HG03139 (cell line): ENCODE results near the gene MDM2.
A peak's percentile ranks its signal among the peaks of the same experiment; 100 is the strongest.

ENCODE experiments used
- ATAC-seq: cut with Tn5 transposase; IDR thresholded peaks from one replicate; pipeline ENCODE4 v1.9.1; 2021; ENCODE audit not compliant: unreplicated experiment

MDM2 gene

DNA sequence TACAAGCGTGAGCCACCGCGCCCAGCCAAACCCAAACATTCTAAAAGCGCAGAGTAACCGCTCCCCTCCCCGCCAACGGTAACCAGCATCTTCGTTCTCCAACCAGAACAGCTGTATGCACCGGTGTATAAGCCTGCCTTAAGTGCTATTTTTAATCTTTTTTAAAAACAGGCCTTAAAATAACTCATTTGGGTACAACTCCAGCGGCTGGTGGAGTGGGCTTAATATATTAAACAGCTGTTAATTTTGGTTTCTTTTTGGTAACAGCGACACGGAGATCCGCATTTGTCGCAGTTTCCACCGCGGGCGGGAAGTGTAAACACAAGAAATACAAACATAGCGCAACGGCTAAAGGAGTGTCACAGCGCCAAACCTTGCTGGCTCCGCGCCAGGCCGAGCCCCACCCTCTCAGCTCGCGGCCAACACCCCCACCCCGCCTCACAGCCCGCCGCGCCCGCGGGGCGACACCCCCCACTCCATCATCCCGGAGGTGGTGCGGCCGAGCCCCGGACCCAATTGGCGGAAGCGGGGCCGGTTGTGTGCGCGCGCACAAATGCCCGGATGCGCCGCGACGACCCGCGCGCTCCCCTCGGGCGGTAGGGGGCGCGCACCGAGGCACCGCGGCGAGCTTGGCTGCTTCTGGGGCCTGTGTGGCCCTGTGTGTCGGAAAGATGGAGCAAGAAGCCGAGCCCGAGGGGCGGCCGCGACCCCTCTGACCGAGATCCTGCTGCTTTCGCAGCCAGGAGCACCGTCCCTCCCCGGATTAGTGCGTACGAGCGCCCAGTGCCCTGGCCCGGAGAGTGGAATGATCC is at the start of gene MDM2:
MDM2 (plus strand) TSS at position 602 of the 812 bp plus-strand sequence. CDS start 301 bp downstream, outside the sequence.
- peak; percentile 70 for ATAC-seq

DNA sequence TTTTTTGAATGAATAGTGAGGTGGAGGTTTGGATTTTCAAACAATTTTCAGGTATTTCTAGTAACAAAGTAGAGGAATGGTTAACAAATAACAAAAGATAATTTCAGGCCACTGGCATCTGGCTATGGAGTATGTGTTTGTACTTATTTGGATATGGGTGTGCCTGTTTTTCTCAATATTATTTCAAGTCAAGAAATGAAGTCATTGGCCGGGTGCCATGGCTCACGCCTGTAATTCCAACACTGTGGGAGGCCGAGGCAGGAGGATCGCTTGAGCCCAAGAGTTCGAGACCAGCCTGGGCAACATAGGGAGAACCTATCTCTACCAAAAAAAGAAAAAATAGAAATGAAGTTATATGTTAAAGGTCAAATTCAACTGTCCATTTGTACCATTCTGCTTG is 48.1 kb upstream of the MDM2 start:
- ATAC-seq = no peak

DNA sequence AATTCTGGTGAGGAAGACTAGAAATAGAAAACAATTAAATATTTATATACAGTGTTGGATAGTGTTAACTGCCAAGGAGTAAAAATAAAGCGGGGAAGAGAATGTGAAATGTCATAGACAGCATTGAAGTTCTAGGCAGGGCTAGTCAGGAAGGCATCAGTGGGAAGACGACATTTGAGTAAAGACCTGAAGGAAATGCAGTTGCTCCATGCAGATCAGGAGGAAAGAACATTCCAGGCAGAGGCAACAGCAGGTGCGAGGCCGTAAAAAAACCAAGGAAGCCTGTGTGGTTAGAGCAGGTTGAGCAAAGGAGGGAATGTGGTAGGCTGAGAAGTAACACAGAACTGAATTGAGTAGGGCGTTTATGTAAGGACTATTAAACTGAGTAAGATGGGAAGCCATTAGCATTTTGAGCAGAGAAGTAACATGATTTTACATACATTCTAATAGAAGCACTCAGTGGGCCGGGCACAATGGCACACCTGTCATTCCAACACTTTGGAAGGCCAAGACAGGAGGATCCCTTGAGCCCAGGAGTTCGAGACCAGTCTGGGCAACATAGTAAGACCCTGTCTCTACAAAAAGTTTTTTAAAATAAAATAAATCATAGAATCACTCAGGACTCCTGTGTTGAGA is 47.1 kb upstream of the MDM2 start:
- ATAC-seq = no peak

DNA sequence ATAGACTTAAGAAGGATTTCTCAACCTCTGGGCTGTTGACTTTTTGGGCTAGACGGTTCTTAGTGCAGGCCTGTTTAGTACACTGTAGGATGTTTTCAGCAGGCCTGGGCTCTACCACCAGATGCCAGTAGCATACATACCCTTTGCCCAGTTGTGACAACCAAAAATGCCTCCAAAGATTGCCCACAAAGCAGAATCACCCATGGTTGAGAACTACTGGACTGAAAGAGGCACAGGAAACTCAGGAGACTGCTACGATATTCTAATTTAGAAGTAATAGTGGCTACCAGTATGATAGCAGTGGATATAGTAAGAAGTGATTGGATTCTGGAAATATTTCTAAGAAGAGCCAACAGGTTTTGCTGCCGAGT is 46.5 kb upstream of the MDM2 start:
- ATAC-seq = no peak

DNA sequence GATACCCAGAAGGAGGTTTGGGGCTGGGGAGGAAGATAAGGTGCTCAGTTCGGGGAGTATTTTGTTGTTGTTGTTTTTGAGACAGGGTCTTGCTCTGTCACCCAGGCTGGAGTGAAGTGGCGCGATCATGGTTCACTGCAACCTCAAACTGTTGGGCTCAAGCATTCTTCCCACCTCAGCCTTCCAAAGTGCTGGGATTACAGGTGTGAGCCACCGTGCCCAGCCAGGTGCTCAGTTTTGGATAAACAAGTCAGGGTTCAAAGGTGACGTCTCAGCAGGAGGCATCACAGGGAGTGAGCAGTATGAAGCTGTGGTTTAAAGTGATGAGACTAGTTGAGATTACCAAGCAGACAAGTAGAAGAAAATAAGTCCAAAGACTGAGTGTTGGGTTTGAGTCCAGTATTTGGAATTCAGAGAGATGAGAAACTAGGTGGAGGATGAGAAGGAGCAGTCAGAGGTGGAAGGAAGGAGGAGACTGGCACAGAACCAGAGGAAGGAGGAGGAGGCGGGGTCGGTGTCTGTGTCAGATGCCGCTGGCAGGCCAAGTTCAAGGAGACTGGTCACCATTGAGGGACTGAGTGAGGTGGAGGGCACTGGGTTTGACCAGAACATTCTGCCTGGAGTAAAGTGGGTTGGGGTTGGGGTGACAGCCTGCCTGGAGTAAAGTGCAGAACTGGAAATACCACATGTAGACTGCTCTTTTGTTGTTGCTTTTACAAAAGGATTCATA is 45.9 kb upstream of the MDM2 start:
- no peak for ATAC-seq

GRCh38 chr12:68762691-68763090 is 45.3 kb upstream of the MDM2 start:
- ATAC-seq = no peak

GRCh38 chr12:68765696-68766095 is 42.3 kb upstream of the MDM2 start:
- ATAC-seq = no peak

DNA sequence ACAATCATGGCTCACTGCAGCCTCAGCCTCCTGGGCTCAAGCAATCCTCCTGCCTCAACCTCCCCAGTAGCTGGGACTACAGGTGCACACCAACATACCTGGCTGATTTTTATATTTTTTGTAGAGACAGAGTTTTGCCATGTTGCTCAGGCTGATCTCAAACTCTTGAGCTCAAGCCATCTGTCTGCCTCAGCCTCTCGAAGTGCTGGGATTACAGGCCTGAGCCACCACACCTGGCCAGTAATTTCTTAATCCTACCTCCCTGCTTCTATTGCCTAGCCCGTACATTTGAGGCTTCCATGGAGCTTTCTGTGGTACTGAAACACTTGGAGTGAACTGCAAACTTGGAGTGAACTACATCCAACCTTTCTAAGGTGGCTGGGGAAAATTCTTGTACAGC is 41.3 kb upstream of the MDM2 start:
- no peak for ATAC-seq

DNA sequence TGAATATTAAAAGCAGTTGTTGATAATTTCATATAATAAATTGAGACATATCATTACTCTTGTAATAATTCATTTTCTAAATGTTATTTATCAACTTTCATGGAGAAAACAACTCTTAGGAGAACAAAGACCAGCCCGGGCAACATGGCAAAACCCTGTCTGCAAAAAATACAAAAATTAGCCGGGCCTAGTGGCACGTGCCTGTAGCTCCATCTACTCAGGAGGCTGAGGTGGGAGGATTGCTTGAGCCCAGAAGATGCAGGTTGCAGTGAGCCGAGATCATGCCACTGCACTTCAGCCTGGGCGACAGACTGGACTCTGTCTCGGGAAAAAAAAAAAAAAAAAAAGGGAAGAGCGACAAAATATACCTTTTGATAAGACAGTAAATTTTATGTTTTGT is 40.8 kb upstream of the MDM2 start:
- ATAC-seq = no peak

DNA sequence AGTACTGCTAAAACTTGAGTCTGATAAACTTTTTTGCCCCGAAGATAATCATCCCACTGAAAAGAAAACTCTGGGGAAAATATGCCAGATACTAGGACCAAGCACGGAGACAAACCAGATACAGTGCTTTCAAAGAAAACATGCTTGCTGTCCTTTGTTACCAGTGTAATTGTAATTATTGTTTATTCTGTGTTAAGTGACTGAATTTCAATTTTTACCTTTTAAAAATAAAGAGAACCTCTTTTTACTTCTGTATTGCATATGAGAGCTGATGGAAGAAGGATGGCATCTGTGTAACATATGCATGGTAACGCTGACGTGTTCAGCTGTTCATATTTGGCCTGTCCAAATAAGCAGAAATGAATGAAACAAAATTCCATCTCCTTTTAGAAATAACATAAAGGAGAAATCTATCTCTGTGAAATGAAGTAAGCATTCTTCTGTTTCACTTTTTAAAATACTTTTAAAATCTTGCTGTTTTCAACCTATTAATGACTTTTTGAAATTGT is 39.5 kb upstream of the MDM2 start:
- ATAC-seq = no peak

DNA sequence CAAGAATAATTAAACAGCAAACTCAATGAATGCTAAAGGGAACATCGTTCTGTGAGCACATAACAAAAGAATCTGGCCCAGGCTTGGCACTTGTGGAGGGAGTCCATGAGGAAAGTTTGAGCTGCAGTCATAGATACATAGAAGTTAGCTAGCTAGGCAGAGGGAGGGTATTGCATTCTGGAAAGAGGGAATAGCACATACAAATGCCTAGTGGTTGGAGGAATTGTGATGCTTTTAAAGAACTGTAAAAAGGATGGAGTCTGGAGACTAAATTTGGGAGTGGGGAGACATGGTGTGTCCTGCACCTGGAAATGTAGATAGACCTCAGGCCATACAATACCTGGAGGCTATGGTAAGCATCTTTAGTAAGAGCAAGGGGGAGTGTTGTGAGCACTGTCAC is 38.0 kb upstream of the MDM2 start:
- ATAC-seq = no peak

DNA sequence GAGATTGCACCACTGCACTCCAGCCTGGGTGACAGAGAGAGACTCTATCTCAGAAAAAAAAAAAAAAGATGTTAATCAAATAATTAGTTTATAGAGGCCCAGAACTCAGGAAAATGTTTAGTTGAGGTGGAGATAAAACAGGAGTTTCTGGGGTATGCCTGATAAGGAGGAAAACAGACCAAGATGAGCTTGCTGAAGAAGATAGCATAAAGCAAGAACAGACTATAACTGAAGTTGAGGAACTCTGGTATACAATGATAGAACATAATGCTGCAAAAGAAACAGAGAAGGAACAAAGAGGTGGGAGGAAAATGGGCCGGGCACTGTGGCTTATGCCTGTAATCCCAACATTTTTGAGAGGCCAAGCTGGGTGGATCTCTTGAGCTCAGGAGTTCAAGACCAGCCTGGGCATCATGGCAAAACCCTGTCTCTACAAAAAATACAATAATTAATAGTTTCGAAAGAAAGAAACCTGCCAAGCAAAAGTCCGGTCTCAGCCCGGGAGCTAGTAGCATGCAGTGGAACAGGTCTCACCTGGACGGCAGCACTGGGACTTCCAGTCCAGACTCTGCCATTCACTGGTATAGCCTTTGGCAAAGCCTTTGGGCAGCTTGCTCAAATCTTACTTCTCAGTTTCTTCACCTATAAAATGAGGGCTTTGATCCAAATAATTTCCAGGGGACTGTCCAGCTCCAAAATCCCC is 36.6 kb upstream of the MDM2 start:
- ATAC-seq = no peak

GRCh38 chr12:68772714-68773113 is 35.3 kb upstream of the MDM2 start:
- no peak for ATAC-seq

- no peak for ATAC-seq
Measured at GRCh38 chr12:68773582-68773981, 34.4 kb upstream of the MDM2 start.

DNA sequence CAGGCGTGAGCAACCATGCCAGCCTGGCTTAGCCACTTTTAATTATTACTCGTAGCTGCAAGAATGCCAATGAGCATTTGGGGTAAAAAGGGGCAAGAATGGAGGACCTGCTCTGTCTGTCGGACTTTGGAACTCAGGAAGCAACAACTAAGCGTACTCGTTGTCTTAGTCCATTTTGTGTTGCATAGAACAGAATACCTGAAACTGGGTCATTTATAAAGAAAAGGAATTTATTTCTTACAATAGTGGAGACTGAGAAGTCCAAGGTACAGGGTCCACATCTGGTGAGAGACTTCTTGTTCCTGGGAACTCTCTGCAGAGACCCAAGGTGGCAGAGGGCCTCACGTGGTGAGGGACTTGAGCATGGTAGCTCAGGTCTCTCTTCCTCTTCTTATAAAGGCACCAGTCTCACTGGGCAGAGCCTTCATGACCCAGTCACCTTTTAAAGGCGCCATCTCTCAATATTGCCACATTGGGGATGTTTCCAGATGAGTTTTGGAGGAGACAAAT is 32.8 kb upstream of the MDM2 start:
- no peak for ATAC-seq

GRCh38 chr12:68776976-68777610 is 30.9 kb upstream of the MDM2 start:
- ATAC-seq = no peak

DNA sequence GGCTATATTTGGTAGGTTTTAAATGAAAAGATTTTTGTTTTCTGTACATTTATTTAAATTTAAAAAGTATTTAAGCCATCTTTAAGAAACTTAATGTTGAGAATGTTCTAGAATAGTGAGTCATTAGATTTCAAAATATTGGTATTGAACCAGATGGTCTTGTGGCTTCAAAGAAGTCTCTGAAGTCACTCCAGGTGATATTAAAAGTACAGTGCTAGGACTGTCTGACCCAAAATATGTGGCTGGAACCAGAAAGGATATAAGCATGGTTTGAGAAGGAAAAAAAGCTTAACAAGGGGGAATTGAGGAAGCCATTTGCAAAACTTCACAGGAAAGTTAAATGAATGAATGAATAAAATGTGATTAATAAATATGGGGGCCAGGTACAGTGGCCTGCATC is 28.7 kb upstream of the MDM2 start:
- ATAC-seq = no peak

DNA sequence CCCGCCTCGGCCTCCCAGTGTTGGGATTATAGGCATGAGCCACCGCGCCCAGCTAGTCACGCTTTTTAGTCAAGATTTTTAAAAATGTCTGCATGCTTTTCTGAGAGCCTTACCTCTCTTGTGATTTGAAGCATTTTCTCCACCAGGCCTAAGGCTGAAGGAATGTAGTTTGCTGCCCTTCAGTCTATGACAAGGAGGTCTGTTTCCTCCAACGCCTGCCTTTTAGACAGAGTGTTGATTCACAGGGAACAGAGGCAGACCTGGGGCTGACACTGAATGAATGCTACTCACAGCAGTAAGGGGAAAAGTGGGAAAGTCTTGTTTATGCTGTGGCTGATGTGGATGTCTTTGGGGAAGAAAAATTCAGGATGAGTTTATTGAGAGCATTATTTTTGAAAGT is 27.2 kb upstream of the MDM2 start:
- ATAC-seq = no peak

DNA sequence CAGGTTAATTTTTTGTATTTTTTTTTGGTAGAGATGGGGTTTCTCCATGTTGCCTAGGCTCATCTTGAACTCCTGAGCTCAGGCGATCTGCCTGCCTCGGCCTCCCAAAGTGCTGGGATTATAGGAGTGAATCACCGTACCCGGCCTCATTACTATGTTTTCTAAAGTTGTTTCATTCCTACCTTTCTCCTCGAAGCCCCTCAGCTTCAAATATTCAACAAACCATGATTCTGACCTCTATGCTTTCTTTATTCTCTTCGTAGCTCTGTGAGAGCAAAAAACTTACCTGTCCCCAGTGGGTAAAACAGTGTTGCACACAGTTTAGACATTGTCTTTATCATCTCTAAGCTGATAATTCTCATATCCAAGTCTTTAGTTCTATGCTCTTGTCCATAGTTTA is 26.2 kb upstream of the MDM2 start:
- ATAC-seq = no peak

DNA sequence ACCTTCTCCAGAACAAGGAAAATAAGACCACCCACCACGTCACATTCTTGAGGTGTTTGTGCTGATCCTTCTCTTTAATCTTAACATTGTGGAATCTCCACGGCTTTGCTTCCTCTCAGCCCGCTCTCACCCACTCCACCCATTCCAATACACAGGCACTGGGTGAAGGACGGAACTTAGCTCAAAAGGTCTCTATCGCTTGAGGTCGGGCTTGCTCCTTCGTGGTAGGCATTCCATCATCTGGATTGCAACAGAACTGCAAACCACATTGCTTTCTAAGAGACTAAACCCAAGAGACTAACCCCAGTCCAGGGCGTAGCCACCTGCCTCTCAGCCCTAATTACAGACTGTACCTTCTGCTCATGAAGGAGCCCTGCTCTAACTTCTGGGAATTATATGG is 24.0 kb upstream of the MDM2 start:
- no peak for ATAC-seq

- no peak for ATAC-seq
Measured at GRCh38 chr12:68785358-68785757, 22.6 kb upstream of the MDM2 start.
